ENCODE results near the gene CBX6. TPM values are rescaled to one million over a fixed set of nuclear protein-coding genes. Genes with fewer than 3 reads are reported as not detected.
A peak's percentile ranks its signal among the peaks of the same experiment; 100 is the strongest.

Gene CBX6
- total and polyA plus RNA-seq, 10 of the 15 experiments (the other 5 are each of a cell fraction or from before 2014, with no cell fraction given) = 3.6 to 142 (median 37.4) TPM

- peaks cover 29% of the 10 kb centered on the region for H3K4me1 ChIP-seq (ENCODE audit: control insufficient read depth, insufficient read depth, low read length)
- CTCF ChIA-PET = interaction anchor here (1.0 to 5.5 kb wide), 17 partner anchors 10 to 283 kb away, joined by 3 to 192 read pairs (median 10); partner anchors contain the start of gene APOBEC3B
- peak; percentile 25 for ATAC-seq
These were observed 450 bp downstream of the CBX6 start for GRCh38 chr22:38871360-38872171.

More at GRCh38 chr22:38871360-38872171, 450 bp downstream of the CBX6 start:
- Histone ChIP-seq H3K9ac (ENCODE audit: control insufficient read depth, insufficient read depth, low read length) (peak overlapping the region; percentile 87), H3K9me3 (replicated peaks; ENCODE audit: control insufficient read depth, insufficient read depth, low read length) (no peaks in the 10 kb centered on the region), H3K4me3 (peak overlapping the region; percentile 69), H3K27me3 (replicated peaks in 1 of 2; ENCODE audit: control insufficient read depth in 2 of 2, insufficient read depth in 2 of 2, low read length in 1 of 2) (no peaks in the 10 kb centered on the region), H3K4me2 (ENCODE audit: control insufficient read depth, insufficient read depth) (peak overlapping the region; percentile 14), H2AFZ (ENCODE audit: control insufficient read depth, low read depth, low read length) (no peak overlapping the region; the same call in 1 of the 2 replicates), H4K20me1 (ENCODE audit: control insufficient read depth, insufficient read depth) (peaks cover 7% of the 10 kb centered on the region; the same call in 1 of the 2 replicates), H3K36me3 (ENCODE audit: control insufficient read depth in 2 of 2, insufficient read depth in 2 of 2, low read length in 1 of 2) (peaks cover 13 to 14% of the 10 kb centered on the region in 2 experiments), H3K79me2 (ENCODE audit: control insufficient read depth, insufficient read depth, low read length) (peaks cover 27% of the 10 kb centered on the region), H3K27ac (ENCODE audit: control insufficient read depth, insufficient read depth) (peak overlapping the region; percentile 83)
- intact Hi-C loops (cut with micrococcal nuclease; ENCODE audit: unreplicated experiment) (loop anchor here (5.0 kb wide), 4 partner anchors 111 to 446 kb away; partner anchors contain the start of genes APOBEC3B, CBX7 and RPL3), in situ Hi-C loops (cut with MboI) (loop anchor here (5.0 kb wide), 2 partner anchors 131 to 246 kb away; no protein-coding TSS in a partner anchor)
- no peak for FAIRE-seq
- no TSS peak for BruUV-seq (replicated peaks)
- WGBS (ENCODE audit: insufficient coverage, insufficient replicate concordance, low lambda C conversion rate, missing lambda C conversion rate) = 0% methylated on average over 30 of the region's 77 CpGs
- no peak for DNase-seq (ENCODE audit: low read depth, low spot score)
- RAD21 ChIA-PET (ENCODE audit: unreplicated experiment) = interaction anchor here (0.7 to 3.8 kb wide), 11 partner anchors 69 to 447 kb away, joined by 3 to 93 read pairs (median 7); partner anchors contain the start of genes APOBEC3C, CBX7 and RPL3
- 0 out of 3 replicates have a peak, but pooled peaks of 1 of the 2 experiments have one; percentile 7 for TF ChIP-seq EGR1 (IDR thresholded peaks at IDR 0.05; ENCODE audit: borderline replicate concordance in 1 of 2, low read depth in 2 of 2, low read length in 2 of 2)
- TF ChIP-seq KDM1A (IDR thresholded peaks at IDR 0.05; ENCODE audit: borderline replicate concordance) = no peak
- TF ChIP-seq DPF2 (IDR thresholded peaks at IDR 0.05) = 0 out of 2 replicates have a peak, but pooled peaks have one; percentile 6
- no peak for TF ChIP-seq GATAD2B (conservative IDR thresholded peaks at IDR 0.05; ENCODE audit: low read depth)
- TF ChIP-seq KLF5 (IDR thresholded peaks at IDR 0.05; ENCODE audit: partially characterized antibody) = no peak
- TF ChIP-seq POLR2AphosphoS5 (IDR thresholded peaks at IDR 0.05; ENCODE audit: low read length) = peak; percentile 11; the same call in 1 of the 2 replicates
- SMC1A ChIA-PET (ENCODE audit: uncharacterized antibody, unreplicated experiment) = interaction anchor here (0.6 to 4.8 kb wide), 13 partner anchors 82 to 1115 kb away, joined by 3 to 83 read pairs (median 5); no protein-coding TSS in a partner anchor
- POLR2A ChIA-PET = interaction anchor here (0.5 to 3.0 kb wide), 10 partner anchors 70 to 277 kb away, joined by 3 to 16 read pairs (median 4); partner anchors contain the start of gene TOMM22
